Peyer's patch (tissue), 4 donors: ENCODE measurements around the gene HCFC1R1.

Experiments
- POLR2A ChIP-seq, 2 donors: fragments of 450-650 bp; IDR thresholded peaks; one replicate each; pipeline ENCODE4 v1.5.1; 2017; ENCODE audit warnings: antibody characterized with exemption in 2 of 2, mild to moderate bottlenecking in 2 of 2, moderate library complexity in 2 of 2
- TF ChIP-seq, protein P1 (sequence below), 6 experiments: fragments of 450-650 bp in 4 of 6; fragments of 200-600 bp in 2 of 6; sonication (generic) in 1 of 6; IDR thresholded peaks; one replicate each; pipeline ENCODE4 v1.5.1; 2017 to 2019; ENCODE audit warnings: antibody characterized with exemption in 6 of 6, mild to moderate bottlenecking in 3 of 6, moderate library complexity in 1 of 6

DNA sequence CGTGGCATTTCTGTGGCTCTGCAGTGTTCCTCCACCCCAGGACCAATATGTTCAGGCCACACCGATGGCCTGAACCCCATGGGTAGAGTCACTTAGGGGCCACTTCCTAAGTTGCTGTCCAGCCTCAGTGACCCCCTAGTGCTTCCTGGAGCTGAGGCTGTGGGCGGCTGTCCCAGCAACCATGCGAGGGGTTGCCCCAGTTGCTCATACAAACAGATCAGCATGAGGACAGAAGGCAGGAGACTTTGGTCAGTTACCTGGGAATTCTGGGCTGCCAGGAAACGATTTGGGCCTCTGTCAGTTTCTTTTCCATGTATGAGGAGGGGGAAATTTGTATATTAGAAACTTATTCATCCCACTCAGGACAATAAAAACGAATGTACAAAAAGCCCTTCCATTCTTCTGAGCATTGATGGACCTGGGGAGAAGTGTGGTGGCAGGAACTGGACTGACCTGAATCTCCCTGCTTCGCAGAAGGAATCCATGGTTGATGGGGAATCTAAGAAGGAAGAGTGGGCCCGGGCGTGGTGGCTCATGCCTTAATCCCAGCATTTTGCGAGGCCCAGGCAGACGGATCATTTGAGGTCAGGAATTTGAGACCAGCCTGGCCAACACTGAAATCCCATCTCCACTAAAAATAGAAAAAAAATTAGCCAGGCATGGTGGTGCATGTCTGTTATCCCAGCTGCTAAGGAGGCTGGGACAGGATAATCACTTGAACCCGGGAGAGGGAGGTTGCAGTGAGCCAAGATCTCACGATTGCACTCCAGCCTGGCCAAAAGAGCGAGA lies 36.8 kb upstream of the HCFC1R1 start:
- TF ChIP-seq, protein P1, sequence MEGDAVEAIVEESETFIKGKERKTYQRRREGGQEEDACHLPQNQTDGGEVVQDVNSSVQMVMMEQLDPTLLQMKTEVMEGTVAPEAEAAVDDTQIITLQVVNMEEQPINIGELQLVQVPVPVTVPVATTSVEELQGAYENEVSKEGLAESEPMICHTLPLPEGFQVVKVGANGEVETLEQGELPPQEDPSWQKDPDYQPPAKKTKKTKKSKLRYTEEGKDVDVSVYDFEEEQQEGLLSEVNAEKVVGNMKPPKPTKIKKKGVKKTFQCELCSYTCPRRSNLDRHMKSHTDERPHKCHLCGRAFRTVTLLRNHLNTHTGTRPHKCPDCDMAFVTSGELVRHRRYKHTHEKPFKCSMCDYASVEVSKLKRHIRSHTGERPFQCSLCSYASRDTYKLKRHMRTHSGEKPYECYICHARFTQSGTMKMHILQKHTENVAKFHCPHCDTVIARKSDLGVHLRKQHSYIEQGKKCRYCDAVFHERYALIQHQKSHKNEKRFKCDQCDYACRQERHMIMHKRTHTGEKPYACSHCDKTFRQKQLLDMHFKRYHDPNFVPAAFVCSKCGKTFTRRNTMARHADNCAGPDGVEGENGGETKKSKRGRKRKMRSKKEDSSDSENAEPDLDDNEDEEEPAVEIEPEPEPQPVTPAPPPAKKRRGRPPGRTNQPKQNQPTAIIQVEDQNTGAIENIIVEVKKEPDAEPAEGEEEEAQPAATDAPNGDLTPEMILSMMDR (IDR thresholded peaks at IDR 0.05), result no peak
- no peak for TF ChIP-seq POLR2A (IDR thresholded peaks at IDR 0.05)
